ENCODE results near the gene R3HDM2.

The R3HDM2 gene

DNA sequence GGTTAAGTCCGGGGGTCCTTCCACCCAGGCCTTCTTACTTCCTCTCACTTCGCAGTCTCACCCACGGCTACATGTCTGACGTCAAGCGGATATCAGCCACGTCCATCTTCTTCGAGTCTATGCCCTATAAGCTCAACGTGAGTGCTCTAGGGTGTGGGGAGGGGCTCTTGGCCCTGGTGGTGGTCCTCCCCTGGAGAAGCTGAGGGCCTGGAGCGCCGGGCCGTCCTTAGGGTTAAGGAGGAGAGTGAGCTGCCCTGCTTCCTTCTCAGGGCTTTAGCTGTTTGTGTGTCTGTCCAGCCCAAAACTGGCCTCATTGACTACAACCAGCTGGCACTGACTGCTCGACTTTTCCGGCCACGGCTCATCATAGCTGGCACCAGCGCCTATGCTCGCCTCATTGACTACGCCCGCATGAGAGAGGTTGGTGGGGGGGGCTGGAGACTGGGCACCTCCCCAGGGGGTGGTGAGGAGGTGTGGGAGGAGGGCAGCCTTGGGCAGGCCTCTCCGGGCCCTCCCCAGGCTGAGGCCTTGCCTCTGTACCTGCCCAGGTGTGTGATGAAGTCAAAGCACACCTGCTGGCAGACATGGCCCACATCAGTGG lies 198.6 kb downstream of the R3HDM2 start:
- H4K91ac ChIP-seq (ENCODE audit: low read depth, low read length, poor library complexity), result no peak overlapping the region
- no peak overlapping the region for H3K18ac ChIP-seq (ENCODE audit: low read length)
- H3K9ac ChIP-seq (ENCODE audit: low read depth, low read length, poor library complexity), result no peak overlapping the region
- H3K79me1 ChIP-seq (ENCODE audit: low read depth, low read length), result peaks cover 9% of the 10 kb centered on the region
- H3K23ac ChIP-seq (ENCODE audit: low read depth, low read length, poor library complexity), result no peak overlapping the region
- H2AK5ac ChIP-seq (ENCODE audit: low read depth, low read length), result no peak overlapping the region
- no peak overlapping the region for H2BK120ac ChIP-seq (ENCODE audit: low read depth, low read length)
- peaks cover 5 to 28% (median 12%) of the 10 kb centered on the region in 3 experiments for H3K27me3 ChIP-seq (ENCODE audit: control insufficient read depth in 3 of 3, insufficient read depth in 3 of 3, low read depth in 1 of 3, low read length in 3 of 3)
- H3K4ac ChIP-seq (ENCODE audit: low read length), result no peak overlapping the region
- H2BK15ac ChIP-seq (ENCODE audit: low read length), result no peak overlapping the region
- H2BK12ac ChIP-seq (ENCODE audit: low read length), result no peak overlapping the region
- peaks cover 13 to 30% of the 10 kb centered on the region in 2 donors for H3K4me1 ChIP-seq (ENCODE audit: control insufficient read depth in 2 of 2, insufficient read depth in 1 of 2, low read depth in 1 of 2, low read length in 2 of 2)
- no peak for DNase-seq (ENCODE audit: low spot score)
- H3K9me3 ChIP-seq (replicated peaks in 1 of 2; ENCODE audit: control insufficient read depth in 2 of 2, insufficient read depth in 1 of 2, low read depth in 1 of 2, low read length in 2 of 2), result no peaks in the 10 kb centered on the region
- H4K8ac ChIP-seq (ENCODE audit: low read depth, low read length), result no peak overlapping the region
- H3K36me3 ChIP-seq (replicated peaks in 1 of 2; ENCODE audit: control insufficient read depth in 2 of 2, insufficient read depth in 2 of 2, low read length in 2 of 2), result peaks cover 36 to 53% of the 10 kb centered on the region in 2 donors
- H2BK5ac ChIP-seq (ENCODE audit: low read length), result no peak overlapping the region
- H3K27ac ChIP-seq (replicated peaks; ENCODE audit: low read length), result no peak overlapping the region
- no peak overlapping the region for H3K4me2 ChIP-seq (ENCODE audit: insufficient read depth, low read length, poor library complexity, severe bottlenecking)
- no peak overlapping the region for H3K4me3 ChIP-seq (ENCODE audit: low read length in 2 of 2)
- H3K14ac ChIP-seq (ENCODE audit: low read length), result no peak overlapping the region
- WGBS, 2 donors (ENCODE audit: extremely low coverage in 2 of 2, insufficient read length in 2 of 2, insufficient replicate concordance in 1 of 2), result no CpG with 5 or more reads among the region's 19 CpGs
- H2AFZ ChIP-seq (ENCODE audit: low read length), result no peak overlapping the region

- no peak overlapping the region for H4K8ac ChIP-seq (ENCODE audit: low read depth, low read length)
Observed at GRCh38 chr12:57231276-57232021, 199.4 kb downstream of the R3HDM2 start.

DNA sequence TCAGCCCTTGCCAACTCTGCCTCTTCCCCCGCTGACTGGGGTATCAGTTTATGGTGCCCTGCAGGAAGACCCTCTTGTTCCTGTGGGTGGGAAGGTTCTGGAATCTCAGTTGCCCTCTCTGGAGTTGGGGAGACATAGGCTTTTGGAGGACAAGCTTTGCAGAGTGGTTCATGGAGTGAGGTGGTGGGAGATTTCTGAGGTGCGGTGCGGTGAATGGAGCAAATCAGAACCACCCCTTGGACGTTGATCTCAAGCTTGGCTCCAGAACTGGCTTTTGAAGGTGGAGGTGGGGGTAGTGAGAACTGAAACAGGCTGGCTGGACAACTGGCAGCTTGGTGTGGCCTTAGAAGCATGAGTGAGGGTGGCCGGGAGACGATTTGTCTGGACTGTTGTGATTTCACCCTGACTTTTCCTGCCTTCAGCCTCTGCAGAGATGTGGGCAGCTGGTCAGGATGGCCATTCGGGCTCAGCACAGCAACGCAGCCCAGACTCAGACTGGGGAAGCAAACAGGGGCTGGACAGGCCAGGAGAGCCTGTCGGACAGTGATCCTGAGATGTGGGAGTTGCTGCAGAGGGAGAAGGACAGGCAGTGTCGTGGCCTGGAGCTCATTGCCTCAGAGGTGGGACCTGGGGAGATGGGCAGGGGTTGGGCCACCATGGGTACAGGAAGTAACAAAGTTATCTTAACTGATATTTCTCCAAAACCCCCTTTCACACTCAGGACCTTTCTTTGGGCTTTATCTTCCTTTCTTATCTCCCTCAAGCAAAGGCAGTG lies 200.3 kb downstream of the R3HDM2 start:
- H4K91ac ChIP-seq (ENCODE audit: low read depth, low read length, poor library complexity), result no peak overlapping the region
- no peak overlapping the region for H3K4ac ChIP-seq (ENCODE audit: low read length)
- H3K36me3 ChIP-seq (replicated peaks in 1 of 2; ENCODE audit: control insufficient read depth in 2 of 2, insufficient read depth in 2 of 2, low read length in 2 of 2), result peaks cover 36 to 50% of the 10 kb centered on the region in 2 donors
- H2AFZ ChIP-seq (ENCODE audit: low read length), result no peak overlapping the region
- peak overlapping the region; percentile 28 for H2AK5ac ChIP-seq (ENCODE audit: low read depth, low read length)
- peak overlapping the region; percentile 91 for H3K9ac ChIP-seq (ENCODE audit: low read depth, low read length, poor library complexity)
- H3K9me3 ChIP-seq (replicated peaks in 1 of 2; ENCODE audit: control insufficient read depth in 2 of 2, insufficient read depth in 1 of 2, low read depth in 1 of 2, low read length in 2 of 2), result no peaks in the 10 kb centered on the region
- no peak overlapping the region for H3K27ac ChIP-seq (replicated peaks; ENCODE audit: low read length)
- H2BK120ac ChIP-seq (ENCODE audit: low read depth, low read length), result no peak overlapping the region
- no peak overlapping the region for H3K14ac ChIP-seq (ENCODE audit: low read length)
- H3K18ac ChIP-seq (ENCODE audit: low read length), result no peak overlapping the region
- no peak for DNase-seq (ENCODE audit: low spot score)
- no peak overlapping the region for H4K8ac ChIP-seq (ENCODE audit: low read depth, low read length)
- H3K4me1 ChIP-seq (ENCODE audit: control insufficient read depth in 2 of 2, insufficient read depth in 1 of 2, low read depth in 1 of 2, low read length in 2 of 2), result peaks cover 20 to 29% of the 10 kb centered on the region in 2 donors
- peak overlapping the region; percentile 84 for H3K4me2 ChIP-seq (ENCODE audit: insufficient read depth, low read length, poor library complexity, severe bottlenecking)
- WGBS, 2 donors (ENCODE audit: extremely low coverage in 2 of 2, insufficient read length in 2 of 2, insufficient replicate concordance in 1 of 2), result no CpG with 5 or more reads among the region's 10 CpGs
- no peak overlapping the region for H2BK5ac ChIP-seq (ENCODE audit: low read length)
- H2BK15ac ChIP-seq (ENCODE audit: low read length), result no peak overlapping the region
- peak overlapping the region; percentile 75 to 90 for H3K4me3 ChIP-seq (ENCODE audit: low read length in 2 of 2)
- H3K27me3 ChIP-seq (ENCODE audit: control insufficient read depth in 3 of 3, insufficient read depth in 3 of 3, low read depth in 1 of 3, low read length in 3 of 3), result peaks cover 5 to 27% (median 26%) of the 10 kb centered on the region in 3 experiments
- peak overlapping the region; percentile 21 for H3K23ac ChIP-seq (ENCODE audit: low read depth, low read length, poor library complexity)
- peaks cover 9% of the 10 kb centered on the region for H3K79me1 ChIP-seq (ENCODE audit: low read depth, low read length)
- peak overlapping the region; percentile 7 for H2BK12ac ChIP-seq (ENCODE audit: low read length)

More at GRCh38 chr12:57231276-57232021, 199.4 kb downstream of the R3HDM2 start:
- Histone ChIP-seq H2BK15ac (ENCODE audit: low read length) (no peak overlapping the region), H3K4me3 (ENCODE audit: low read length in 2 of 2) (peak overlapping the region in 1 of 2 donors; percentile 75), H2AK5ac (ENCODE audit: low read depth, low read length) (no peak overlapping the region), H4K91ac (ENCODE audit: low read depth, low read length, poor library complexity) (no peak overlapping the region), H3K4ac (ENCODE audit: low read length) (no peak overlapping the region), H3K9ac (ENCODE audit: low read depth, low read length, poor library complexity) (no peak overlapping the region), H2BK120ac (ENCODE audit: low read depth, low read length) (no peak overlapping the region), H3K27me3 (ENCODE audit: control insufficient read depth in 3 of 3, insufficient read depth in 3 of 3, low read depth in 1 of 3, low read length in 3 of 3) (peaks cover 4 to 26% (median 18%) of the 10 kb centered on the region in 3 experiments), H2BK12ac (ENCODE audit: low read length) (no peak overlapping the region), H2BK5ac (ENCODE audit: low read length) (no peak overlapping the region), H3K23ac (ENCODE audit: low read depth, low read length, poor library complexity) (peak overlapping the region; percentile 4), H3K4me1 (ENCODE audit: control insufficient read depth in 2 of 2, insufficient read depth in 1 of 2, low read depth in 1 of 2, low read length in 2 of 2) (peaks cover 19 to 33% of the 10 kb centered on the region in 2 donors), H3K14ac (ENCODE audit: low read length) (no peak overlapping the region), H3K27ac (replicated peaks; ENCODE audit: low read length) (no peak overlapping the region), H3K18ac (ENCODE audit: low read length) (no peak overlapping the region), H3K79me1 (ENCODE audit: low read depth, low read length) (peaks cover 9% of the 10 kb centered on the region), H3K36me3 (replicated peaks in 1 of 2; ENCODE audit: control insufficient read depth in 2 of 2, insufficient read depth in 2 of 2, low read length in 2 of 2) (peaks cover 36 to 53% of the 10 kb centered on the region in 2 donors), H3K4me2 (ENCODE audit: insufficient read depth, low read length, poor library complexity, severe bottlenecking) (no peak overlapping the region), H2AFZ (ENCODE audit: low read length) (no peak overlapping the region), H3K9me3 (replicated peaks in 1 of 2; ENCODE audit: control insufficient read depth in 2 of 2, insufficient read depth in 1 of 2, low read depth in 1 of 2, low read length in 2 of 2) (no peaks in the 10 kb centered on the region)
- no peak for DNase-seq (ENCODE audit: low spot score)
- WGBS, 2 donors (ENCODE audit: extremely low coverage in 2 of 2, insufficient read length in 2 of 2, insufficient replicate concordance in 1 of 2), result no CpG with 5 or more reads among the region's 13 CpGs
